Psoas muscle (tissue), 8 donors: ENCODE results near the gene QPRT. TPM values are rescaled to one million over a fixed set of nuclear protein-coding genes. Genes with fewer than 3 reads are reported as not detected.
"Not testable (repeated sequence)": the region's sequence is repeated elsewhere in the genome, so short reads cannot be mapped to it uniquely, and the experiment has no call there.

Experiments used
- ATAC-seq, 4 donors: fragments of 200-7000 bp; cut with Tn5 transposase; one replicate each; pipeline ENCODE4 v1.9.1; 2020; ENCODE audit warnings: moderate library complexity in 3 of 4, mild to moderate bottlenecking in 2 of 4
- DNase-seq, 2 donors: peaks; one replicate each; pipeline ENCODE4 v3.0.0-alpha.2; 2020
- H3K27ac ChIP-seq: fragments of 200-600 bp; one replicate; pipeline ENCODE4 v1.8.0; 2022
- H3K27me3 ChIP-seq, 3 donors: fragments of 200-600 bp in 1 of 3; one replicate each; pipeline versions ENCODE4 v1.6.1 to v1.8.0; 2013 to 2022; ENCODE audit warnings: low read length in 2 of 3, mild to moderate bottlenecking in 2 of 3, moderate library complexity in 1 of 3; ENCODE audit not compliant: insufficient read depth in 3 of 3
- H3K36me3 ChIP-seq, 2 donors: fragments of 200-600 bp in 1 of 2; one replicate each; pipeline versions ENCODE4 v1.6.1 to v1.8.0; 2013 to 2022; ENCODE audit warnings: low read depth in 1 of 2, mild to moderate bottlenecking in 1 of 2, moderate library complexity in 1 of 2; ENCODE audit not compliant: insufficient read depth in 1 of 2
- H3K4me1 ChIP-seq: fragments of 200-600 bp; one replicate; pipeline ENCODE4 v1.8.0; 2022
- H3K4me3 ChIP-seq: fragments of 200-600 bp; one replicate; pipeline ENCODE4 v1.8.0; 2022; ENCODE audit warnings: mild to moderate bottlenecking
- H3K9me3 ChIP-seq: fragments of 200-600 bp; one replicate; pipeline ENCODE4 v1.8.0; 2022
- CTCF ChIP-seq: fragments of 200-600 bp; IDR thresholded peaks from one replicate; pipeline ENCODE4 v1.8.0; 2022; ENCODE audit warnings: antibody characterized with exemption
- WGBS, 3 donors: extraction: QIAGEN DNeasy Blood & Tissue Kit; methylation state at CpG; one replicate each; pipeline versions ENCODE4 v1.1.6 to v1.1.7; 2013; 5-methylcytosine and 5-hydroxymethylcytosine counted together
- intact Hi-C, 2 donors: fragments of 100-400 bp; cut with DNase I; formaldehyde crosslinking; loops; one replicate each; pipeline versions ENCODE4 v1.11.0 to v1.14.2; 2022
- polyA plus RNA-seq, 3 donors: library from polyadenylated mRNA; stranded (reverse); fragments of 200-250 nt; gene quantifications; one replicate each; pipeline ENCODE4 v1.2.3, GENCODE V29; 2013
- total RNA-seq, 4 donors: library from RNA; stranded (reverse); fragmentation: NEBNext Ultra II Directional in 2 of 4; extraction: Animal tissue kit (Norgen Biotek cat#: 25700) in 2 of 4; gene quantifications; one replicate each; pipeline versions ENCODE4 v1.2.1 to v1.2.4, GENCODE V29; 2021 to 2023
- donor health status: healthy with polysubstance abuse.
- donor health status: DM: no; HTN: no; CAD: no; lungs with moderate emphysema.
- donor health status: Bipolar disorder and iron deficiency.
- donor health status: healthy.
- donor health status: DM: yes; HTN: yes; CAD: no.
- donor health status: DM: no; HTN: no; CAD: no.
- donor health status: DM: no; HTN: no; CAD: no.
- donor health status: DM: yes; HTN: yes; CAD: no.

The QPRT gene
- total and polyA plus RNA-seq, 7 donors: 0.75 to 9.9 (median 2.3) TPM

- Histone ChIP-seq H3K4me3 (no peak overlapping the region), H3K27me3 (peaks cover 0 to 1% (median 0%) of the 10 kb centered on the region in 3 donors), H3K4me1 (no peaks in the 10 kb centered on the region), H3K36me3 (no peaks in the 10 kb centered on the region), H3K27ac (no peak overlapping the region), H3K9me3 (no peaks in the 10 kb centered on the region)
- 75 to 85% (median 78%) methylated on average over 15 of the region's 15 CpGs for WGBS, 3 donors
- DNase-seq: no peak
- no peak for TF ChIP-seq CTCF
- intact Hi-C loops: no loop called here
- no peak for ATAC-seq
These were observed 13.5 kb upstream of the QPRT start for GRCh38 chr16:29665294-29666077.

- H3K27ac ChIP-seq, H3K4me1 ChIP-seq, H3K36me3 ChIP-seq, ATAC-seq, DNase-seq, intact Hi-C loops, H3K27me3 ChIP-seq, H3K4me3 ChIP-seq, H3K9me3 ChIP-seq: not testable (repeated sequence)
- WGBS, 3 donors: 84 to 92% (median 88%) methylated on average over 6 of the region's 6 CpGs
These were observed 11.7 kb upstream of the QPRT start for GRCh38 chr16:29667322-29667610.

- Histone ChIP-seq H3K9me3 (no peaks in the 10 kb centered on the region), H3K27me3 (peaks cover 0 to 1% (median 0%) of the 10 kb centered on the region in 3 donors), H3K27ac (no peak overlapping the region), H3K4me1 (no peaks in the 10 kb centered on the region), H3K36me3 (no peaks in the 10 kb centered on the region), H3K4me3 (no peak overlapping the region)
- ATAC-seq: no peak
- DNase-seq: no peak
- no peak for TF ChIP-seq CTCF
- WGBS, 3 donors: 96 to 98% (median 97%) methylated on average over 12 of the region's 12 CpGs
- intact Hi-C loops: no loop called here
These were observed 11.2 kb upstream of the QPRT start for GRCh38 chr16:29667755-29668154.

GRCh38 chr16:29668267-29668666, 10.7 kb upstream of the QPRT start:
- TF ChIP-seq CTCF: no peak
- intact Hi-C loops: no loop called here

GRCh38 chr16:29673501-29673900, 5.5 kb upstream of the QPRT start:
- H3K4me1 ChIP-seq: no peaks in the 10 kb centered on the region
- no peak for TF ChIP-seq CTCF
- WGBS, 3 donors: 93 to 96% (median 94%) methylated on average over 6 of the region's 6 CpGs
- no peaks in the 10 kb centered on the region for H3K36me3 ChIP-seq
- no peak overlapping the region for H3K27ac ChIP-seq
- H3K9me3 ChIP-seq: no peaks in the 10 kb centered on the region
- intact Hi-C loops: no loop called here
- no peak for DNase-seq
- no peak overlapping the region for H3K4me3 ChIP-seq
- ATAC-seq: no peak
- no peaks in the 10 kb centered on the region for H3K27me3 ChIP-seq

More at GRCh38 chr16:29668267-29668666, 10.7 kb upstream of the QPRT start:
- ATAC-seq: no peak
- Histone ChIP-seq H3K27ac (no peak overlapping the region), H3K9me3 (no peaks in the 10 kb centered on the region), H3K4me3 (no peak overlapping the region), H3K27me3 (peaks cover 0 to 1% (median 0%) of the 10 kb centered on the region in 3 donors), H3K36me3 (no peaks in the 10 kb centered on the region), H3K4me1 (no peaks in the 10 kb centered on the region)
- 85 to 94% (median 91%) methylated on average over 3 of the region's 3 CpGs for WGBS, 3 donors
- no peak for DNase-seq
